ENCODE data around the gene TMEM120B. TPM values are rescaled to one million over a fixed set of nuclear protein-coding genes. Genes with fewer than 3 reads are reported as not detected.

TMEM120B gene
- total RNA-seq, 4 donors from 2014 or later: 7.1 to 13.8 (median 8.8) TPM

DNA sequence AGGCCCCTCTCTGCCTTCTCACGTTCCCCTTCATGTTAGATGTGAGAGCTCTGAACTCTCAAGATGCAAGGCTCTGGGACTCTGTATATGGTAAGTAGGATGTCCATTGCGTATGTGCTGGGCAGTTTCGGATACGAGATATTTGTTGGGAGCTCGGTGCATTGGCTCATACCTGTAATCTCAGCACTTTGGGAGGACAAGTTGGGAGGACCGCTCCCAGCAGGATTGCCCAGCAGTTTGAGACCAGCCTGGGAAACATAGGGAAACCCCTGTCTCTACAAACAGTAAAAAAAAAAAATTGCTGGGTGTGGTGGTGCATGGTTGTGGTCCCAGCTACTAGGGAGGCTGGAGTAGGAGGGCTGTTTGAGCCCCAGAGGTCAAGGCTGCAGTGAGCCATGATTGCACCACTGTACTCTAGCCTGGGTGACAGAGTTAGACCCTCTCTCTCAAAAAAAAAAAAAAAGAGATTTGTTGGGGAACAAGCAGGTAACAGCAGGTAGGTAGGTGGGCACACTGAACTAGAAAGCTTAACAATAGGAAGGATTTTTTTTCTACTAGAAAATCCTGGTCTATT lies 3.4 kb downstream of the TMEM120B start:
- H3K27ac ChIP-seq: no peak overlapping the region
- peaks cover 25% of the 10 kb centered on the region for H3K4me1 ChIP-seq
- no peak for TF ChIP-seq POLR2AphosphoS5 (IDR thresholded peaks at IDR 0.05)
- TF ChIP-seq EP300 (IDR thresholded peaks at IDR 0.05): no peak
- TF ChIP-seq CTCF (IDR thresholded peaks at IDR 0.05): no peak
- no peak for TF ChIP-seq POLR2A (IDR thresholded peaks at IDR 0.05)
- H3K36me3 ChIP-seq: no peaks in the 10 kb centered on the region
- WGBS: 78% methylated on average over 6 of the region's 6 CpGs
- no peak overlapping the region for H3K4me3 ChIP-seq
- DNase-seq (ENCODE audit: low spot score in 2 of 2): no peak
- H3K9me3 ChIP-seq: no peaks in the 10 kb centered on the region
- H3K27me3 ChIP-seq: no peaks in the 10 kb centered on the region

GRCh38 chr12:121717041-121717699 lies 4.6 kb downstream of the TMEM120B start:
- Histone ChIP-seq H3K4me1 (peaks cover 15% of the 10 kb centered on the region), H3K36me3 (no peaks in the 10 kb centered on the region), H3K9me3 (no peaks in the 10 kb centered on the region), H3K27me3 (no peaks in the 10 kb centered on the region), H3K27ac (no peak overlapping the region), H3K4me3 (no peak overlapping the region)
- no peak for DNase-seq (ENCODE audit: low spot score in 2 of 2)
- WGBS: 81% methylated on average over 10 of the region's 10 CpGs
- TF ChIP-seq CTCF (IDR thresholded peaks at IDR 0.05) (no peak), POLR2AphosphoS5 (IDR thresholded peaks at IDR 0.05) (no peak), POLR2A (IDR thresholded peaks at IDR 0.05) (no peak), EP300 (IDR thresholded peaks at IDR 0.05) (no peak)

DNA sequence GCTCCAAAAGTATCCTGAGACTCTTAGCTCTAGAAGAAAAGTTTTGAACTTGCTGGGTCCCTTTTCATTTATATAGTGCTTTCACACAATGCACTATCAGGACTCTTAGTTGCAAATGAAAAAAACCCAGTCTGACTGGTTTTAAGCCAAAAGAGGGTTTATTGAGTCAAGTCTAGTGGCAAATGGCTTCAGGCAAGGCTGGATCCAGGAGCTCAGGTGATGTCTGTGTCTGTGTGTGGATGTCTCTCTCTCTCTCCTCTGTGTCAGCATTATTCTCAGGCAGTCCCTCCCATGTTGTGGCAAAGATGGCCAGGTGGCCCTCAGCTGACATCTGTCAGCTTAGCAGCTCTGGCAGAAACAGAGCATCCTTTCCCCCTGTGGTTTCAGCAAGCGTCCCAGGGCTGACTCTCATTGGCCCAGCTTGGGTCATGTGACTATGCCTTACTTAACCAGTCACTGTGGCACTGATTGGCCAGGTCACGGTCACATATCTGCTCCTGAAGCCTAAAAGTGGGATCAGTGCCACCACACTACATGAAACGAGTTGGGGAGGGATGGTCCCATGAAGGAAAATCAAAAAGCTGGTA lies 6.2 kb downstream of the TMEM120B start:
- no peaks in the 10 kb centered on the region for H3K27me3 ChIP-seq
- peaks cover 5% of the 10 kb centered on the region for H3K4me1 ChIP-seq
- no peaks in the 10 kb centered on the region for H3K36me3 ChIP-seq
- H3K27ac ChIP-seq: no peak overlapping the region
- 90% methylated on average over 3 of the region's 3 CpGs for WGBS
- no peak for DNase-seq (ENCODE audit: low spot score in 2 of 2)
- TF ChIP-seq CTCF (IDR thresholded peaks at IDR 0.05): no peak
- TF ChIP-seq EP300 (IDR thresholded peaks at IDR 0.05): no peak
- TF ChIP-seq POLR2A (IDR thresholded peaks at IDR 0.05): no peak
- no peak for TF ChIP-seq POLR2AphosphoS5 (IDR thresholded peaks at IDR 0.05)
- no peaks in the 10 kb centered on the region for H3K9me3 ChIP-seq
- H3K4me3 ChIP-seq: no peak overlapping the region

- H3K4me3 ChIP-seq: no peak overlapping the region
- no peak overlapping the region for H3K27ac ChIP-seq
- no peaks in the 10 kb centered on the region for H3K36me3 ChIP-seq
- WGBS: 73% methylated on average over 14 of the region's 14 CpGs
- no peaks in the 10 kb centered on the region for H3K4me1 ChIP-seq
- DNase-seq (ENCODE audit: low spot score in 2 of 2): no peak
- no peak for TF ChIP-seq POLR2A (IDR thresholded peaks at IDR 0.05)
- TF ChIP-seq CTCF (IDR thresholded peaks at IDR 0.05): no peak
- no peak for TF ChIP-seq POLR2AphosphoS5 (IDR thresholded peaks at IDR 0.05)
- no peak for TF ChIP-seq EP300 (IDR thresholded peaks at IDR 0.05)
- no peaks in the 10 kb centered on the region for H3K9me3 ChIP-seq
- no peaks in the 10 kb centered on the region for H3K27me3 ChIP-seq
Measured at GRCh38 chr12:121719926-121720414, 7.4 kb downstream of the TMEM120B start.

- no peak for DNase-seq (ENCODE audit: low spot score in 2 of 2)
- Histone ChIP-seq H3K36me3 (no peaks in the 10 kb centered on the region), H3K27ac (no peak overlapping the region), H3K4me3 (no peak overlapping the region), H3K4me1 (no peaks in the 10 kb centered on the region), H3K9me3 (no peaks in the 10 kb centered on the region), H3K27me3 (no peaks in the 10 kb centered on the region)
- TF ChIP-seq CTCF (IDR thresholded peaks at IDR 0.05) (no peak), EP300 (IDR thresholded peaks at IDR 0.05) (no peak), POLR2AphosphoS5 (IDR thresholded peaks at IDR 0.05) (no peak), POLR2A (IDR thresholded peaks at IDR 0.05) (no peak)
- 97% methylated on average over 5 of the region's 5 CpGs for WGBS
Measured at GRCh38 chr12:121720762-121721161, 8.2 kb downstream of the TMEM120B start.

Data from suprapubic skin (tissue), 4 donors.